H1 (cell line): ENCODE measurements around the gene ZBTB16. TPM values are rescaled to one million over a fixed set of nuclear protein-coding genes. Genes with fewer than 3 reads are reported as not detected.

ENCODE experiments used
- CTCF ChIA-PET: fragments of 300-600 bp; sonication (Branson Sonifier 250); formaldehyde crosslinking; loops from one replicate; lab custom pipeline; 2021; ENCODE audit not compliant: partially characterized antibody; lab: Charles Lee
- POLR2A ChIA-PET: fragments of 300-600 bp; sonication (Branson Sonifier 250); formaldehyde crosslinking; loops from one replicate; lab custom pipeline; 2021; ENCODE audit warnings: inconsistent platforms; ENCODE audit not compliant: partially characterized antibody; lab: Charles Lee
- DNase-seq, 2 experiments: peaks; one replicate each; pipeline versions ENCODE4 v3.0.0 to v3.0.0-alpha.2; 2010 to 2022; ENCODE audit warnings: low spot score in 2 of 2, low read depth in 1 of 2, mixed read lengths in 1 of 2
- FAIRE-seq: peaks from 2 replicates; lab custom pipeline; 2011; peaks lifted over from hg19 to GRCh38; lab: Jason Lieb, UNC
- H2AFZ ChIP-seq: 2 replicates; pipeline ENCODE4 v1.8.1; 2012; ENCODE audit warnings: low read length, inconsistent platforms
- H2AK5ac ChIP-seq: 2 replicates; pipeline ENCODE4 v1.6.1; 2013; ENCODE audit warnings: low read depth, low read length
- H2BK120ac ChIP-seq: replicated peaks from 2 replicates; pipeline ENCODE3; 2013; ENCODE audit warnings: low read depth, low read length, inconsistent platforms
- H2BK12ac ChIP-seq: 2 replicates; pipeline ENCODE4 v1.6.1; 2013; ENCODE audit warnings: low read depth, low read length
- H2BK15ac ChIP-seq: 2 replicates; pipeline ENCODE4 v1.6.1; 2013; ENCODE audit warnings: low read length
- H2BK20ac ChIP-seq: 2 replicates; pipeline ENCODE4 v1.6.1; 2013; ENCODE audit warnings: low read length
- H2BK5ac ChIP-seq: 2 replicates; pipeline ENCODE4 v1.6.1; 2013; ENCODE audit warnings: low read depth, low read length
- H3K14ac ChIP-seq: 2 replicates; pipeline ENCODE4 v1.6.1; 2013; ENCODE audit warnings: inconsistent platforms; ENCODE audit not compliant: insufficient read length
- H3K18ac ChIP-seq: 2 replicates; pipeline ENCODE4 v1.6.1; 2013; ENCODE audit warnings: low read length; ENCODE audit errors: extremely low read depth
- H3K23ac ChIP-seq: 2 replicates; pipeline ENCODE4 v1.6.1; 2013; ENCODE audit warnings: inconsistent platforms; ENCODE audit not compliant: insufficient read length
- H3K23me2 ChIP-seq: 2 replicates; pipeline ENCODE4 v1.6.1; 2013; ENCODE audit warnings: low read depth, low read length
- H3K27ac ChIP-seq: 2 replicates; pipeline ENCODE4 v1.6.1; 2011; ENCODE audit warnings: low read depth, low read length, inconsistent platforms
- H3K27me3 ChIP-seq, 4 experiments: replicated peaks in 1 of 4; 1 replicate in 1 of 4; 2 replicates in 3 of 4; pipeline versions ENCODE4 v1.6.1 to v1.8.1; 2011 to 2013; ENCODE audit warnings: low read length in 3 of 4, mild to moderate bottlenecking in 3 of 4, inconsistent platforms in 2 of 4, mixed read lengths in 2 of 4, moderate library complexity in 1 of 4; ENCODE audit not compliant: control insufficient read depth in 3 of 4, insufficient read depth in 3 of 4; ENCODE audit errors: extremely low read depth in 1 of 4
- H3K36me3 ChIP-seq, 4 experiments: 2 replicates each; pipeline versions ENCODE4 v1.6.1 to v1.8.1; 2011 to 2013; ENCODE audit warnings: mild to moderate bottlenecking in 4 of 4, low read length in 3 of 4, moderate library complexity in 2 of 4, control low read depth in 1 of 4, inconsistent platforms in 1 of 4; ENCODE audit not compliant: insufficient read depth in 4 of 4, control insufficient read depth in 2 of 4
- H3K4ac ChIP-seq: replicated peaks from 2 replicates; pipeline ENCODE3; 2013; ENCODE audit warnings: low read length, low read depth, mixed read lengths, inconsistent platforms; ENCODE audit not compliant: insufficient read length
- H3K4me1 ChIP-seq, 4 experiments: replicated peaks in 1 of 4; 1 replicate in 1 of 4; 2 replicates in 3 of 4; pipeline versions ENCODE4 v1.6.1 to v1.8.1; 2011 to 2013; ENCODE audit warnings: low read length in 3 of 4, inconsistent platforms in 2 of 4, mixed read lengths in 1 of 4; ENCODE audit not compliant: insufficient read depth in 4 of 4, control insufficient read depth in 3 of 4
- H3K4me2 ChIP-seq, 2 experiments: 2 replicates each; pipeline versions ENCODE4 v1.6.1 to v1.8.1; 2011 to 2013; ENCODE audit warnings: low read depth in 2 of 2, low read length in 2 of 2, control low read depth in 1 of 2, inconsistent platforms in 1 of 2, mild to moderate bottlenecking in 1 of 2; ENCODE audit not compliant: insufficient read depth in 1 of 2
- H3K4me3 ChIP-seq, 4 experiments: fragments of 200-600, 300-600 bp in 1 of 4; sonication (generic), shearing (Covaris generic), sonication (Bioruptor Twin) in 1 of 4; 2 replicates each; pipeline versions ENCODE4 v1.5.1 to v1.8.1; 2011 to 2016; ENCODE audit warnings: low read length in 4 of 4, low read depth in 3 of 4, control low read depth in 2 of 4, inconsistent platforms in 2 of 4, mild to moderate bottlenecking in 2 of 4, mixed read lengths in 1 of 4, moderate library complexity in 1 of 4; ENCODE audit not compliant: insufficient read depth in 2 of 4; ENCODE audit errors: extremely low read depth in 1 of 4
- H3K56ac ChIP-seq: replicated peaks from 2 replicates; pipeline ENCODE3; 2013; ENCODE audit warnings: low read depth, mild to moderate bottlenecking, mixed read lengths, low read length, inconsistent platforms; ENCODE audit not compliant: insufficient read length
- H3K79me1 ChIP-seq: 2 replicates; pipeline ENCODE4 v1.6.1; 2013; ENCODE audit warnings: low read depth, low read length, control low read depth
- H3K79me2 ChIP-seq, 2 experiments: 2 replicates each; pipeline versions ENCODE4 v1.6.1 to v1.8.1; 2012 to 2013; ENCODE audit warnings: low read length in 2 of 2, mild to moderate bottlenecking in 2 of 2, inconsistent platforms in 1 of 2; ENCODE audit not compliant: insufficient read depth in 2 of 2, control insufficient read depth in 1 of 2
- H3K9ac ChIP-seq, 4 experiments: replicated peaks in 1 of 4; 1 replicate in 1 of 4; 2 replicates in 3 of 4; pipeline versions ENCODE4 v1.6.1 to v1.8.1; 2011 to 2013; ENCODE audit warnings: low read depth in 3 of 4, low read length in 3 of 4, control low read depth in 2 of 4, mild to moderate bottlenecking in 2 of 4, moderate library complexity in 2 of 4, inconsistent platforms in 1 of 4; ENCODE audit errors: extremely low read depth in 1 of 4
- H3K9me3 ChIP-seq, 2 experiments: 2 replicates each; pipeline versions ENCODE4 v1.6.1 to v1.8.1; 2012 to 2013; ENCODE audit warnings: mild to moderate bottlenecking in 2 of 2, moderate library complexity in 2 of 2, control low read depth in 1 of 2, inconsistent platforms in 1 of 2, low read depth in 1 of 2, low read length in 1 of 2, mixed read lengths in 1 of 2; ENCODE audit not compliant: insufficient read depth in 2 of 2
- H4K20me1 ChIP-seq, 2 experiments: replicated peaks in 1 of 2; 2 replicates each; pipeline versions ENCODE3 to v1.8.1; 2011 to 2013; ENCODE audit warnings: inconsistent platforms in 2 of 2, low read length in 2 of 2, mild to moderate bottlenecking in 1 of 2; ENCODE audit not compliant: insufficient read depth in 2 of 2, control insufficient read depth in 1 of 2
- H4K5ac ChIP-seq: 2 replicates; pipeline ENCODE4 v1.6.1; 2013; ENCODE audit warnings: low read length, low read depth, mixed read lengths, inconsistent platforms; ENCODE audit not compliant: insufficient read length
- H4K8ac ChIP-seq: 2 replicates; pipeline ENCODE4 v1.8.0; 2013; ENCODE audit warnings: mild to moderate bottlenecking, moderate library complexity, low read length, inconsistent platforms; ENCODE audit not compliant: insufficient read depth; ENCODE audit errors: extremely low read depth
- H4K91ac ChIP-seq: replicated peaks from 2 replicates; pipeline ENCODE3; 2013; ENCODE audit warnings: low read length, mixed read lengths, inconsistent platforms; ENCODE audit not compliant: insufficient read length
- BCL11A ChIP-seq, 2 experiments: IDR thresholded peaks; one replicate each; pipeline ENCODE4 v1.6.1; 2011; ENCODE audit warnings: low read depth in 2 of 2, low read length in 2 of 2, mild to moderate bottlenecking in 2 of 2
- WGBS, 2 experiments: shearing (Covaris generic) in 1 of 2; methylation state at CpG; one replicate each; pipeline versions ENCODE4 v1.1.6 to v1.1.7; 2013 to 2015; ENCODE audit warnings: low lambda C conversion rate in 2 of 2, mixed read lengths in 2 of 2, inconsistent platforms in 1 of 2, low coverage in 1 of 2, missing lambda C conversion rate in 1 of 2; ENCODE audit not compliant: insufficient replicate concordance in 2 of 2, insufficient coverage in 1 of 2, insufficient read length in 1 of 2; ENCODE audit errors: extremely low coverage in 1 of 2, missing lambda C conversion rate in 1 of 2; 5-methylcytosine and 5-hydroxymethylcytosine counted together
- polyA plus RNA-seq, 7 experiments: library from polyadenylated mRNA; depleted of rRNA in 3 of 7; stranded (reverse) in 5 of 7; unstranded in 2 of 7; fragments of >200 nt in 5 of 7; fragments of 200-250 nt in 2 of 7; gene quantifications; 1 replicate in 5 of 7; 2 replicates in 1 of 7; 4 replicates in 1 of 7; pipeline versions ENCODE4 v1.2.1 to v1.2.3, GENCODE V29; 2011 to 2013; ENCODE audit warnings: missing spikeins in 2 of 7, mixed read lengths in 2 of 7
- total RNA-seq: library from RNA; stranded (reverse); fragmentation: NEBNext Ultra II Directional; extraction: Animal tissue kit (Norgen Biotek cat#: 25700); gene quantifications from 2 replicates; pipeline ENCODE4 v1.2.1, GENCODE V29; 2021

Gene ZBTB16
- total and polyA plus RNA-seq, 2 of the 8 experiments (the other 6 are each of a cell fraction or from before 2014, with no cell fraction given), result 0.12 to 0.61 TPM

DNA sequence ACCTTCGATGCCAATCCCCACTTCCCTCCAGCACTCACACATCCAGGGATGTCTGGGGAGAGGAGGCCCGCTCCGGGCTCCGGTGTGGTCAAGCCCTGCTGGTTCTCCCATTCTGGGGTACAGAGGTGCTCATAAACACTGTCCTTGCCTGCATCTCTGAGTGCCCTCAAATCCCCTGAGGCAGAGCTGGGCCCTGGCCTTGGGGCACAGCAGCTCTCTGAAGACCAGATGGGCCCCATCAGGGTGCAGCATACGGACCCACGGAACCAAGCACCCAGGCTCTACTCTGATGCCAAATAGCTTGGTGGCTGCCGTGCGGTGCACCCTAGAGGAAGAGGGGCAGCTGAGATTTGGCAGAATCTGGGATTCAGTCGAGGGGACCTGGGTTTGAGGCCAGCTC, 201.0 kb downstream of the ZBTB16 start:
- Histone ChIP-seq H3K23ac (no peak overlapping the region), H3K4me2 (no peak overlapping the region), H2BK120ac (no peak overlapping the region), H3K4me3 (no peak overlapping the region), H3K36me3 (no peaks in the 10 kb centered on the region), H3K9ac (no peak overlapping the region), H2AFZ (no peak overlapping the region), H2BK20ac (no peak overlapping the region), H4K8ac (0 out of 2 replicates have a peak overlapping the region, but pooled peaks have one; percentile 38), H2AK5ac (no peak overlapping the region), H3K79me1 (no peaks in the 10 kb centered on the region), H4K20me1 (no peaks in the 10 kb centered on the region), H4K5ac (no peak overlapping the region), H3K79me2 (no peaks in the 10 kb centered on the region), H2BK12ac (peak overlapping the region; percentile 4; the same call in 1 of the 2 replicates), H3K23me2 (no peaks in the 10 kb centered on the region), H3K18ac (no peak overlapping the region), H3K14ac (no peak overlapping the region), H3K56ac (no peak overlapping the region), H3K27me3 (no peaks in the 10 kb centered on the region), H3K9me3 (no peaks in the 10 kb centered on the region), H2BK15ac (no peak overlapping the region), H3K4ac (no peak overlapping the region), H4K91ac (no peak overlapping the region), H2BK5ac (no peak overlapping the region), H3K27ac (no peak overlapping the region), H3K4me1 (no peaks in the 10 kb centered on the region; a peak in 3 of 7 replicates)
- TF ChIP-seq BCL11A (IDR thresholded peaks at IDR 0.05; ENCODE audit: low read depth in 2 of 2, low read length in 2 of 2), result no peak
- FAIRE-seq (no peak), DNase-seq (no peak)
- ChIA-PET CTCF (interaction anchor here (0.6 to 12.0 kb wide), 65 partner anchors 9 to 578 kb away, joined by 3 to 280 read pairs (median 6); partner anchors contain the start of genes HTR3A and HTR3B), POLR2A (interaction anchor here (1.6 kb wide), 1 partner anchor 267 kb away, joined by 8 read pairs; no protein-coding TSS in a partner anchor)
- WGBS, 2 experiments, result 88% methylated on average over 9 of the region's 9 CpGs; no CpG with 5 or more reads in 1 of the 2 experiments
